Transverse colon (tissue), 4 donors: ENCODE results near the gene KIF20A. TPM values are rescaled to one million over a fixed set of nuclear protein-coding genes. Genes with fewer than 3 reads are reported as not detected.

ENCODE experiments used
- DNase-seq: peaks from one replicate; pipeline ENCODE4 v3.0.0-alpha.2; 2019
- H3K27ac ChIP-seq, 4 donors: fragments of 200-600 bp; sonication (generic); 2 replicates each; pipeline ENCODE4 v1.5.1; 2016 to 2018; ENCODE audit warnings: inconsistent platforms in 4 of 4
- H3K27me3 ChIP-seq: fragments of 200-600 bp; sonication (generic); 2 replicates; pipeline ENCODE4 v1.5.1; 2017; ENCODE audit warnings: inconsistent platforms
- H3K36me3 ChIP-seq, 4 donors: fragments of 200-600 bp; sonication (generic); 2 replicates each; pipeline ENCODE4 v1.5.1; 2017 to 2019; ENCODE audit warnings: inconsistent platforms in 4 of 4
- H3K4me1 ChIP-seq, 4 donors: fragments of 200-600 bp; sonication (generic); 2 replicates each; pipeline ENCODE4 v1.5.1; 2017 to 2020; ENCODE audit warnings: inconsistent platforms in 4 of 4
- H3K4me3 ChIP-seq, 4 donors: fragments of 200-600 bp; sonication (generic); 1 replicate in 1 of 4; 2 replicates in 3 of 4; pipeline versions ENCODE4 v1.5.1 to v1.6.1; 2017 to 2019; ENCODE audit warnings: inconsistent platforms in 4 of 4
- H3K9me3 ChIP-seq, 2 donors: fragments of 200-600 bp; sonication (generic); 2 replicates each; pipeline ENCODE4 v1.5.1; 2017 to 2019; ENCODE audit warnings: inconsistent platforms in 2 of 2
- CTCF ChIP-seq, 5 experiments: fragments of 200-600 bp in 3 of 5; fragments of 450-650 bp in 2 of 5; sonication (generic) in 3 of 5; IDR thresholded peaks; 1 replicate in 2 of 5; 2 replicates in 3 of 5; pipeline ENCODE4 v1.5.1; 2016 to 2017; ENCODE audit warnings: antibody characterized with exemption in 5 of 5, inconsistent platforms in 3 of 5, mild to moderate bottlenecking in 2 of 5, moderate library complexity in 1 of 5
- EP300 ChIP-seq: sonication (generic); formaldehyde crosslinking; IDR thresholded peaks from one replicate; pipeline ENCODE4 v1.6.1; 2017; ENCODE audit warnings: antibody characterized with exemption, low read depth
- POLR2A ChIP-seq: fragments of 450-650 bp; IDR thresholded peaks from one replicate; pipeline ENCODE4 v1.6.1; 2016; ENCODE audit warnings: antibody characterized with exemption, mild to moderate bottlenecking, moderate library complexity
- POLR2AphosphoS5 ChIP-seq, 3 donors: sonication (generic); formaldehyde crosslinking; IDR thresholded peaks; one replicate each; pipeline ENCODE4 v1.6.1; 2016; ENCODE audit warnings: antibody characterized with exemption in 3 of 3
- WGBS, 2 donors: methylation state at CpG; one replicate each; pipeline ENCODE4 v1.1.5; 2018; ENCODE audit warnings: low coverage in 1 of 2; 5-methylcytosine and 5-hydroxymethylcytosine counted together
- in situ Hi-C, 4 donors: fragments of 200-750 bp; cut with MboI; loops; one replicate each; pipeline versions ENCODE4 v1.15.0 to v1.15.1; 2017; ENCODE audit warnings: low sequenced_read_pairs in 3 of 4, low pct_ligation_motif_present in 1 of 4, low pct_unique_long_range_greater_than_20kb in 1 of 4
- intact Hi-C: fragments of 100-400 bp; cut with DNase I; formaldehyde crosslinking; loops from one replicate; pipeline ENCODE4 v1.15.1; 2023; ENCODE audit warnings: low total_unique reads
- total RNA-seq, 4 donors: library from RNA; depleted of rRNA; stranded (reverse); fragments of >200 nt; gene quantifications; one replicate each; pipeline ENCODE4 v1.1.0, GENCODE V29; 2016

KIF20A gene
- total RNA-seq, 4 donors from 2014 or later = 1.9 to 5.0 (median 1.9) TPM; not detected in 1

- in situ Hi-C loops = loop anchor here in 1 of 4 donors (25.0 kb wide), 2 partner anchors 233 to 358 kb away; partner anchors contain the start of gene ETF1
- DNase-seq = no peak
- Histone ChIP-seq H3K27ac (peak overlapping the region; percentile 84 to 93 (median 92)), H3K4me3 (peak overlapping the region in 3 of 4 donors; percentile 71 to 99 (median 91)), H3K9me3 (no peaks in the 10 kb centered on the region), H3K4me1 (peaks cover 15 to 31% (median 21%) of the 10 kb centered on the region in 4 donors), H3K27me3 (no peaks in the 10 kb centered on the region), H3K36me3 (peaks cover 0 to 18% (median 6%) of the 10 kb centered on the region in 4 donors)
- intact Hi-C loops = no loop called here
- TF ChIP-seq POLR2AphosphoS5 (IDR thresholded peaks at IDR 0.05) (no peak), CTCF (IDR thresholded peaks at IDR 0.05) (no peak), POLR2A (no peak), EP300 (no peak)
- 0 to 1% methylated on average over 1 to 23 of the region's 23 CpGs for WGBS, 2 donors
Observed at GRCh38 chr5:138179277-138179857, 455 bp downstream of the KIF20A start.

- Histone ChIP-seq H3K27ac (no peak overlapping the region), H3K4me1 (peaks cover 15 to 31% (median 21%) of the 10 kb centered on the region in 4 donors), H3K9me3 (no peaks in the 10 kb centered on the region), H3K27me3 (no peaks in the 10 kb centered on the region), H3K36me3 (peaks cover 0 to 9% (median 1%) of the 10 kb centered on the region in 4 donors), H3K4me3 (peak overlapping the region in 1 of 4 donors; percentile 99)
- DNase-seq = no peak
- intact Hi-C loops (no loop called here), in situ Hi-C loops (loop anchor here in 1 of 4 donors (25.0 kb wide), 2 partner anchors 232 to 357 kb away; partner anchors contain the start of gene ETF1)
- TF ChIP-seq EP300 (no peak), POLR2A (no peak), CTCF (IDR thresholded peaks at IDR 0.05) (peak in 4 of 5 experiments; percentile 8 to 36 (median 24))
- WGBS, 2 donors = 50 to 77% methylated on average over 2 to 5 of the region's 5 CpGs
Observed at GRCh38 chr5:138180183-138180782, 1.4 kb downstream of the KIF20A start.

GRCh38 chr5:138180841-138181240 is 1.9 kb downstream of the KIF20A start:
- WGBS, 2 donors = 96% methylated on average over 3 to 5 of the region's 5 CpGs
- peaks cover 0 to 6% (median 0%) of the 10 kb centered on the region in 4 donors for H3K36me3 ChIP-seq
- no peak for TF ChIP-seq EP300
- no peaks in the 10 kb centered on the region for H3K27me3 ChIP-seq
- no peak overlapping the region for H3K4me3 ChIP-seq
- H3K9me3 ChIP-seq = no peaks in the 10 kb centered on the region
- DNase-seq = no peak
- intact Hi-C loops (no loop called here), in situ Hi-C loops (loop anchor here in 1 of 4 donors (25.0 kb wide), 2 partner anchors 231 to 356 kb away; partner anchors contain the start of gene ETF1)
- peaks cover 15 to 31% (median 21%) of the 10 kb centered on the region in 4 donors for H3K4me1 ChIP-seq
- H3K27ac ChIP-seq = no peak overlapping the region

- no peak overlapping the region for H3K4me3 ChIP-seq
- no peak overlapping the region for H3K27ac ChIP-seq
- intact Hi-C loops = no loop called here
- in situ Hi-C loops = loop anchor here in 1 of 4 donors (25.0 kb wide), 2 partner anchors 229 to 354 kb away; partner anchors contain the start of gene ETF1
- no peak for TF ChIP-seq POLR2A
- TF ChIP-seq CTCF (IDR thresholded peaks at IDR 0.05) = no peak
- TF ChIP-seq EP300 = no peak
- no peak for TF ChIP-seq POLR2AphosphoS5 (IDR thresholded peaks at IDR 0.05)
- no peak for DNase-seq
- no peaks in the 10 kb centered on the region for H3K9me3 ChIP-seq
- peaks cover 0 to 17% (median 3%) of the 10 kb centered on the region in 4 donors for H3K36me3 ChIP-seq
- peaks cover 9 to 17% (median 13%) of the 10 kb centered on the region in 4 donors for H3K4me1 ChIP-seq
- 96 to 100% methylated on average over 1 to 6 of the region's 6 CpGs for WGBS, 2 donors
- H3K27me3 ChIP-seq = no peaks in the 10 kb centered on the region
Observed at GRCh38 chr5:138182808-138183207, 3.9 kb downstream of the KIF20A start.
